SK-N-SH (cell line): ENCODE results near the gene PIMREG. TPM values are rescaled to one million over a fixed set of nuclear protein-coding genes. Genes with fewer than 3 reads are reported as not detected.

Experiments
- CTCF ChIA-PET: fragments of 300-600, 350-600 bp; formaldehyde crosslinking; extraction: SDS; loops from one replicate; lab custom pipeline; 2021; lab: Yijun Ruan, JAX
- POLR2A ChIA-PET: fragments of 350-600 bp; sonication (Branson Sonifier 250); formaldehyde crosslinking; extraction: SDS; loops from one replicate; lab custom pipeline; 2020; ENCODE audit warnings: antibody characterized with exemption, inconsistent platforms; lab: Yijun Ruan, JAX
- DNase-seq: peaks from one replicate; pipeline ENCODE4 v3.0.0; 2012
- H2AFZ ChIP-seq: fragments of 200-600 bp; sonication (generic); 2 replicates; pipeline ENCODE4 v1.8.1; 2016; ENCODE audit warnings: antibody characterized with exemption, mild to moderate bottlenecking, low read depth
- H3F3A ChIP-seq: fragments of 200-600 bp; sonication (generic); replicated peaks from 2 replicates; pipeline ENCODE3; 2016; ENCODE audit warnings: antibody characterized with exemption, mild to moderate bottlenecking; ENCODE audit not compliant: insufficient read depth
- H3K27ac ChIP-seq, 2 experiments: fragments of 200-500 bp in 1 of 2; fragments of 200-600 bp in 1 of 2; sonication (Bioruptor generic) in 1 of 2; sonication (generic), shearing (Covaris generic) in 1 of 2; 2 replicates each; pipeline versions ENCODE4 v1.5.1 to v1.6.1; 2014 to 2016; ENCODE audit warnings: low read depth in 2 of 2, inconsistent platforms in 1 of 2, low read length in 1 of 2, mild to moderate bottlenecking in 1 of 2, mixed read lengths in 1 of 2
- H3K27me3 ChIP-seq: fragments of 200-600 bp; sonication (generic), shearing (Covaris generic); 2 replicates; pipeline ENCODE4 v1.6.1; 2016; ENCODE audit warnings: mixed run types; ENCODE audit not compliant: insufficient read depth
- H3K36me3 ChIP-seq, 2 experiments: fragments of 200-500 bp in 1 of 2; fragments of 200-600 bp in 1 of 2; sonication (Bioruptor generic) in 1 of 2; sonication (generic) in 1 of 2; replicated peaks in 1 of 2; 2 replicates each; pipeline versions ENCODE3 to v1.5.1; 2014 to 2016; ENCODE audit warnings: low read length in 1 of 2, mild to moderate bottlenecking in 1 of 2; ENCODE audit not compliant: insufficient read depth in 2 of 2, control insufficient read depth in 1 of 2
- H3K4me1 ChIP-seq, 2 experiments: fragments of 200-500 bp in 1 of 2; fragments of 200-600 bp in 1 of 2; sonication (Bioruptor generic) in 1 of 2; sonication (generic), shearing (Covaris generic) in 1 of 2; 2 replicates each; pipeline versions ENCODE4 v1.5.1 to v1.6.1; 2014 to 2016; ENCODE audit warnings: low read depth in 1 of 2, low read length in 1 of 2, mixed run types in 1 of 2; ENCODE audit not compliant: insufficient read depth in 2 of 2, control insufficient read depth in 1 of 2
- H3K4me2 ChIP-seq: fragments of 200-600 bp; sonication (generic), shearing (Covaris generic); 2 replicates; pipeline ENCODE4 v1.6.1; 2017; ENCODE audit warnings: mixed run types
- H3K4me3 ChIP-seq, 2 experiments: fragments of 200-500 bp in 1 of 2; fragments of 200-600 bp in 1 of 2; sonication (Bioruptor generic) in 1 of 2; sonication (generic), shearing (Covaris generic) in 1 of 2; 2 replicates each; pipeline versions ENCODE4 v1.5.1 to v1.8.1; 2014 to 2016; ENCODE audit warnings: low read depth in 2 of 2, inconsistent platforms in 1 of 2, low read length in 1 of 2, mild to moderate bottlenecking in 1 of 2, mixed read lengths in 1 of 2, moderate library complexity in 1 of 2
- H3K79me2 ChIP-seq: fragments of 200-600 bp; sonication (generic); 2 replicates; pipeline ENCODE4 v1.8.1; 2017; ENCODE audit warnings: mild to moderate bottlenecking; ENCODE audit not compliant: insufficient read depth
- H3K9ac ChIP-seq: fragments of 200-600 bp; sonication (generic); 2 replicates; pipeline ENCODE4 v1.6.1; 2017; ENCODE audit warnings: mixed run types
- H3K9me2 ChIP-seq: fragments of 200-600 bp; sonication (generic); 2 replicates; pipeline ENCODE4 v1.6.1; 2017; ENCODE audit warnings: mixed run types
- H3K9me3 ChIP-seq: fragments of 200-600 bp; sonication (generic); 2 replicates; pipeline ENCODE4 v1.6.1; 2017; ENCODE audit warnings: mixed run types, mild to moderate bottlenecking, moderate library complexity
- H4K20me1 ChIP-seq: fragments of 200-600 bp; sonication (generic); 2 replicates; pipeline ENCODE4 v1.6.1; 2017; ENCODE audit warnings: mild to moderate bottlenecking, mixed run types; ENCODE audit not compliant: insufficient read depth
- CHD2 ChIP-seq: fragments of 150-350 bp; IDR thresholded peaks from 2 replicates; pipeline ENCODE4 v1.6.1; 2018; ENCODE audit warnings: low read length; ENCODE audit not compliant: partially characterized antibody
- CTCF ChIP-seq: fragments of 200-600 bp; sonication (generic); IDR thresholded peaks from 2 replicates; pipeline ENCODE4 v1.6.1; 2017; ENCODE audit warnings: antibody characterized with exemption, mild to moderate bottlenecking, moderate library complexity
- ELF1 ChIP-seq: IDR thresholded peaks from 2 replicates; pipeline ENCODE4 v1.4.0; 2012
- FOXM1 ChIP-seq: IDR thresholded peaks from 2 replicates; pipeline ENCODE4 v1.4.0; 2012; ENCODE audit warnings: low read depth, mild to moderate bottlenecking
- JUND ChIP-seq: IDR thresholded peaks from 2 replicates; pipeline ENCODE4 v1.4.0; 2012
- MXI1 ChIP-seq: IDR thresholded peaks from 2 replicates; pipeline ENCODE4 v1.6.1; 2012; ENCODE audit warnings: mild to moderate bottlenecking, low read depth, low read length, improper control_type of control experiment
- NFIC ChIP-seq: IDR thresholded peaks from 2 replicates; pipeline ENCODE4 v1.4.0; 2012; ENCODE audit warnings: borderline replicate concordance
- PBX3 ChIP-seq: IDR thresholded peaks from 2 replicates; pipeline ENCODE4; 2012
- RAD21 ChIP-seq: IDR thresholded peaks from 2 replicates; pipeline ENCODE4 v1.6.1; 2012; ENCODE audit warnings: mild to moderate bottlenecking, low read length
- REST ChIP-seq: IDR thresholded peaks from 2 replicates; pipeline ENCODE4 v1.6.1; 2012; ENCODE audit warnings: mild to moderate bottlenecking, low read depth, low read length, moderate library complexity
- RXRA ChIP-seq: IDR thresholded peaks from 2 replicates; pipeline ENCODE4 v1.4.0; 2012; ENCODE audit warnings: low read depth, mild to moderate bottlenecking, borderline replicate concordance
- SIN3A ChIP-seq: IDR thresholded peaks from 2 replicates; pipeline ENCODE4 v1.6.1; 2012; ENCODE audit warnings: low read depth, mild to moderate bottlenecking, low read length, moderate library complexity, borderline replicate concordance
- TAF1 ChIP-seq: IDR thresholded peaks from 2 replicates; pipeline ENCODE4 v1.6.1; 2012; ENCODE audit warnings: low read depth, mild to moderate bottlenecking, low read length, moderate library complexity, borderline replicate concordance
- TCF12 ChIP-seq: IDR thresholded peaks from 2 replicates; pipeline ENCODE4 v1.4.0; 2012
- TEAD4 ChIP-seq: IDR thresholded peaks from 2 replicates; pipeline ENCODE4 v1.4.0; 2012; ENCODE audit warnings: mild to moderate bottlenecking, borderline replicate concordance; ENCODE audit not compliant: insufficient read depth
- USF1 ChIP-seq: IDR thresholded peaks from 2 replicates; pipeline ENCODE4 v1.4.0; 2012; ENCODE audit warnings: low read depth, borderline replicate concordance
- USF2 ChIP-seq: fragments of 150-350 bp; IDR thresholded peaks from 2 replicates; pipeline ENCODE4 v1.6.1; 2017; ENCODE audit warnings: antibody characterized with exemption, low read length, low read depth, borderline replicate concordance
- WGBS: methylation state at CpG from one replicate; pipeline ENCODE4 v1.1.6; 2017; ENCODE audit warnings: low lambda C conversion rate; 5-methylcytosine and 5-hydroxymethylcytosine counted together
- polyA plus RNA-seq, 3 experiments: library from polyadenylated mRNA; depleted of rRNA; stranded (reverse); fragments of >200 nt; gene quantifications; 2 replicates each; pipeline ENCODE4 v1.2.3, GENCODE V29; 2012

PIMREG gene
- polyA plus RNA-seq, 1 of the 3 experiments (the other 2 are of a cell fraction), result 19.6 TPM

- no peak overlapping the region for H3K4me2 ChIP-seq
- peaks cover 0 to 25% of the 10 kb centered on the region in 2 experiments; a peak in 1 of 4 replicates for H3K4me1 ChIP-seq
- H3K9me3 ChIP-seq, result no peaks in the 10 kb centered on the region
- no peaks in the 10 kb centered on the region for H3K36me3 ChIP-seq
- DNase-seq, result no peak
- no peak overlapping the region for H3K9ac ChIP-seq
- ChIA-PET CTCF (interaction anchor here (3.5 kb wide), 1 partner anchor 10 kb away, joined by 17 read pairs; no protein-coding TSS in a partner anchor), POLR2A (no interaction called here)
- 72% methylated on average over 8 of the region's 16 CpGs for WGBS
- no peaks in the 10 kb centered on the region for H3K79me2 ChIP-seq
- H3K9me2 ChIP-seq, result no peaks in the 10 kb centered on the region
- H3K27me3 ChIP-seq, result no peaks in the 10 kb centered on the region
- H3K4me3 ChIP-seq, result no peak overlapping the region
- H2AFZ ChIP-seq, result no peak overlapping the region
- H3K27ac ChIP-seq, result no peak overlapping the region
- no peaks in the 10 kb centered on the region for H3F3A ChIP-seq
- TF ChIP-seq RXRA (no peak), USF1 (no peak), FOXM1 (no peak), USF2 (no peak), TAF1 (no peak), JUND (no peak), CHD2 (no peak), NFIC (no peak), ELF1 (no peak), REST (no peak)
- TF ChIP-seq, all 33 proteins: peak for 0
- no peaks in the 10 kb centered on the region for H4K20me1 ChIP-seq
Measured at GRCh38 chr17:6483507-6483906, 39.3 kb downstream of the PIMREG start.

- Histone ChIP-seq H3K9ac (no peak overlapping the region), H3K79me2 (no peaks in the 10 kb centered on the region), H3K4me1 (peaks cover 0 to 9% of the 10 kb centered on the region in 2 experiments; a peak in 1 of 4 replicates), H3K4me2 (no peak overlapping the region), H3K27me3 (no peaks in the 10 kb centered on the region), H3K9me3 (no peaks in the 10 kb centered on the region), H3K27ac (no peak overlapping the region), H3F3A (no peaks in the 10 kb centered on the region), H2AFZ (no peak overlapping the region), H4K20me1 (no peaks in the 10 kb centered on the region), H3K36me3 (no peaks in the 10 kb centered on the region), H3K9me2 (no peaks in the 10 kb centered on the region), H3K4me3 (no peak overlapping the region)
- WGBS, result 75% methylated on average over 5 of the region's 5 CpGs
- DNase-seq, result no peak
- POLR2A ChIA-PET, result no interaction called here
- CTCF ChIA-PET, result interaction anchor here (1.7 kb wide), 1 partner anchor 13 kb away, joined by 9 read pairs; no protein-coding TSS in a partner anchor
- TF ChIP-seq RAD21 (no peak), TAF1 (no peak), JUND (no peak), CTCF (no peak), SIN3A (no peak), MXI1 (no peak), FOXM1 (no peak), PBX3 (no peak), TEAD4 (no peak), RXRA (no peak), USF1 (no peak), TCF12 (no peak)
Measured at GRCh38 chr17:6485646-6486412, 41.6 kb downstream of the PIMREG start.
